Activated CD4-positive, CD25-positive, alpha-beta regulatory T cell (primary cell): ENCODE data around the gene CSNK2A1.
"Not testable (repeated sequence)": the region's sequence is repeated elsewhere in the genome, so short reads cannot be mapped to it uniquely, and the experiment has no call there.

Experiments
- DNase-seq, 4 experiments: peaks; one replicate each; lab custom pipeline; 2025; lab: John Stamatoyannopoulos, UW

CSNK2A1 gene

GRCh38 chr20:533526-533925, 10.1 kb downstream of the CSNK2A1 start:
- no peak for DNase-seq

- no peak for DNase-seq
Measured at GRCh38 chr20:532530-532929, 11.1 kb downstream of the CSNK2A1 start.

- DNase-seq: no peak
Measured at GRCh38 chr20:531608-532007, 12.0 kb downstream of the CSNK2A1 start.

- DNase-seq: no peak
Measured at GRCh38 chr20:530321-530720, 13.3 kb downstream of the CSNK2A1 start.

- no peak for DNase-seq
Measured at GRCh38 chr20:528923-529604, 14.5 kb downstream of the CSNK2A1 start.

GRCh38 chr20:527571-527886, 16.1 kb downstream of the CSNK2A1 start:
- no peak for DNase-seq

- no peak for DNase-seq
Measured at GRCh38 chr20:521860-522259, 21.7 kb downstream of the CSNK2A1 start.

GRCh38 chr20:519999-520398, 23.6 kb downstream of the CSNK2A1 start:
- no peak for DNase-seq

GRCh38 chr20:517221-517620, 26.4 kb downstream of the CSNK2A1 start:
- no peak for DNase-seq

GRCh38 chr20:516799-517198, 26.8 kb downstream of the CSNK2A1 start:
- DNase-seq: no peak

GRCh38 chr20:515696-516095, 27.9 kb downstream of the CSNK2A1 start:
- no peak for DNase-seq

GRCh38 chr20:513429-513828, 30.2 kb downstream of the CSNK2A1 start:
- no peak for DNase-seq

GRCh38 chr20:510328-511057, 33.1 kb downstream of the CSNK2A1 start:
- DNase-seq: not testable (repeated sequence)

GRCh38 chr20:508364-508787, 35.2 kb downstream of the CSNK2A1 start:
- not testable (repeated sequence) for DNase-seq

GRCh38 chr20:507761-508332, 35.7 kb downstream of the CSNK2A1 start:
- DNase-seq: no peak

GRCh38 chr20:507006-507758, 36.4 kb downstream of the CSNK2A1 start:
- DNase-seq: no peak

GRCh38 chr20:504632-505075, 38.9 kb downstream of the CSNK2A1 start:
- no peak for DNase-seq

- DNase-seq: no peak
Measured at GRCh38 chr20:503048-503737, 40.4 kb downstream of the CSNK2A1 start.

GRCh38 chr20:497979-498378, 45.6 kb downstream of the CSNK2A1 start:
- DNase-seq: no peak

- no peak for DNase-seq
Measured at GRCh38 chr20:496126-496696, 47.4 kb downstream of the CSNK2A1 start.

- DNase-seq: no peak
Measured at GRCh38 chr20:492159-492558, 51.4 kb downstream of the CSNK2A1 start.

- DNase-seq: no peak
Measured at GRCh38 chr20:487655-488054, 55.9 kb downstream of the CSNK2A1 start.
